GM10266 (cell line): ENCODE results near the gene SMIM10.

Experiments
- DNase-seq: peaks from one replicate; pipeline ENCODE4 v3.0.0; 2012; ENCODE audit errors: extremely low spot score
- CTCF ChIP-seq: IDR thresholded peaks from 2 replicates; pipeline ENCODE4 v1.5.1; 2012; ENCODE audit warnings: mild to moderate bottlenecking, low read depth; ENCODE audit not compliant: control insufficient read depth, insufficient read depth; ENCODE audit errors: missing control alignments

Gene SMIM10

GRCh38 chrX:134997646-134998045 lies 6.9 kb downstream of the SMIM10 start:
- DNase-seq: no peak
- no peak for TF ChIP-seq CTCF

GRCh38 chrX:134998246-134998645 lies 7.5 kb downstream of the SMIM10 start:
- no peak for DNase-seq
- TF ChIP-seq CTCF: no peak

GRCh38 chrX:134999469-134999868 lies 8.7 kb downstream of the SMIM10 start:
- peak; percentile 13 for DNase-seq

GRCh38 chrX:135000516-135000915 lies 9.7 kb downstream of the SMIM10 start:
- no peak for DNase-seq
- no peak for TF ChIP-seq CTCF

More at GRCh38 chrX:134999469-134999868, 8.7 kb downstream of the SMIM10 start:
- TF ChIP-seq CTCF: peak; percentile 29

GRCh38 chrX:135003876-135004623 lies 13.3 kb downstream of the SMIM10 start:
- TF ChIP-seq CTCF: no peak
- peak; percentile 84 for DNase-seq

GRCh38 chrX:135006187-135006586 lies 15.4 kb downstream of the SMIM10 start:
- DNase-seq: no peak
- no peak for TF ChIP-seq CTCF

GRCh38 chrX:135009057-135009610 lies 18.3 kb downstream of the SMIM10 start:
- DNase-seq: no peak
- no peak for TF ChIP-seq CTCF
